Measurements from ENCODE around the gene OLFML2A. TPM values are rescaled to one million over a fixed set of nuclear protein-coding genes. Genes with fewer than 3 reads are reported as not detected.

OLFML2A gene
- total RNA-seq, 1 donor from 2014 or later = 148 TPM

Other genes starting within 250 kb of the OLFML2A start
- 14.5 and 20.8 TPM in 2 replicates for gene NR6A1, start 5.8 kb upstream of the OLFML2A start, total RNA-seq
- gene WDR38, start 76.3 kb downstream of the OLFML2A start, total RNA-seq = not detected in 2 replicates
- 1,209 and 1,259 TPM in 2 replicates for gene RPL35, start 84.8 kb downstream of the OLFML2A start, total RNA-seq
- 56.0 and 57.0 TPM in 2 replicates for gene ARPC5L, start 85.0 kb downstream of the OLFML2A start, total RNA-seq
- 10.2 and 11.2 TPM in 2 replicates for gene GOLGA1, start 163.9 kb downstream of the OLFML2A start, total RNA-seq